ENCODE results near the gene RAD50. TPM values are rescaled to one million over a fixed set of nuclear protein-coding genes. Genes with fewer than 3 reads are reported as not detected.

RAD50 gene
- total RNA-seq, 4 donors from 2014 or later, result 35.8 to 47.5 (median 41.3) TPM

GRCh38 chr5:132678735-132679134 is 122.0 kb downstream of the RAD50 start:
- Histone ChIP-seq H3K4me1 (peaks cover 0 to 10% (median 2%) of the 10 kb centered on the region in 4 donors), H3K36me3 (no peaks in the 10 kb centered on the region), H3K9me3 (no peaks in the 10 kb centered on the region), H3K4me3 (no peak overlapping the region), H3K27me3 (no peaks in the 10 kb centered on the region), H3K27ac (no peak overlapping the region)
- in situ Hi-C loops (cut with MboI; ENCODE audit: low pct_ligation_motif_present in 1 of 4, low pct_unique_long_range_greater_than_20kb in 1 of 4, low sequenced_read_pairs in 3 of 4) (no loop called here), intact Hi-C loops (cut with DNase I; ENCODE audit: low total_unique reads) (no loop called here)
- no peak for DNase-seq
- WGBS, 2 donors (ENCODE audit: low coverage in 1 of 2), result 100% methylated on average over 1 of the region's 1 CpG; no CpG with 5 or more reads in 1 of the 2 donors
- TF ChIP-seq, protein P1, sequence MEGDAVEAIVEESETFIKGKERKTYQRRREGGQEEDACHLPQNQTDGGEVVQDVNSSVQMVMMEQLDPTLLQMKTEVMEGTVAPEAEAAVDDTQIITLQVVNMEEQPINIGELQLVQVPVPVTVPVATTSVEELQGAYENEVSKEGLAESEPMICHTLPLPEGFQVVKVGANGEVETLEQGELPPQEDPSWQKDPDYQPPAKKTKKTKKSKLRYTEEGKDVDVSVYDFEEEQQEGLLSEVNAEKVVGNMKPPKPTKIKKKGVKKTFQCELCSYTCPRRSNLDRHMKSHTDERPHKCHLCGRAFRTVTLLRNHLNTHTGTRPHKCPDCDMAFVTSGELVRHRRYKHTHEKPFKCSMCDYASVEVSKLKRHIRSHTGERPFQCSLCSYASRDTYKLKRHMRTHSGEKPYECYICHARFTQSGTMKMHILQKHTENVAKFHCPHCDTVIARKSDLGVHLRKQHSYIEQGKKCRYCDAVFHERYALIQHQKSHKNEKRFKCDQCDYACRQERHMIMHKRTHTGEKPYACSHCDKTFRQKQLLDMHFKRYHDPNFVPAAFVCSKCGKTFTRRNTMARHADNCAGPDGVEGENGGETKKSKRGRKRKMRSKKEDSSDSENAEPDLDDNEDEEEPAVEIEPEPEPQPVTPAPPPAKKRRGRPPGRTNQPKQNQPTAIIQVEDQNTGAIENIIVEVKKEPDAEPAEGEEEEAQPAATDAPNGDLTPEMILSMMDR (IDR thresholded peaks at IDR 0.05), result no peak
- TF ChIP-seq EP300 (IDR thresholded peaks at IDR 0.05; ENCODE audit: low read depth) (no peak), POLR2A (IDR thresholded peaks at IDR 0.05) (no peak), POLR2AphosphoS5 (IDR thresholded peaks at IDR 0.05) (no peak)

- DNase-seq, result no peak
- intact Hi-C loops (cut with DNase I; ENCODE audit: low total_unique reads), result no loop called here
- H3K9me3 ChIP-seq, result no peaks in the 10 kb centered on the region
- no peaks in the 10 kb centered on the region for H3K36me3 ChIP-seq
- H3K27ac ChIP-seq, result no peak overlapping the region
- H3K27me3 ChIP-seq, result no peaks in the 10 kb centered on the region
- H3K4me3 ChIP-seq, result no peak overlapping the region
- peaks cover 0 to 10% (median 2%) of the 10 kb centered on the region in 4 donors for H3K4me1 ChIP-seq
- WGBS, 2 donors (ENCODE audit: low coverage in 1 of 2), result 92 to 97% methylated on average over 4 to 7 of the region's 7 CpGs
- in situ Hi-C loops (cut with MboI; ENCODE audit: low pct_ligation_motif_present in 1 of 4, low pct_unique_long_range_greater_than_20kb in 1 of 4, low sequenced_read_pairs in 3 of 4), result no loop called here
- TF ChIP-seq POLR2AphosphoS5 (IDR thresholded peaks at IDR 0.05), result no peak
- no peak for TF ChIP-seq EP300 (IDR thresholded peaks at IDR 0.05; ENCODE audit: low read depth)
- no peak for TF ChIP-seq POLR2A (IDR thresholded peaks at IDR 0.05)
- TF ChIP-seq, protein P1 (IDR thresholded peaks at IDR 0.05), result no peak
These were observed 122.4 kb downstream of the RAD50 start for GRCh38 chr5:132679166-132679565.

DNA sequence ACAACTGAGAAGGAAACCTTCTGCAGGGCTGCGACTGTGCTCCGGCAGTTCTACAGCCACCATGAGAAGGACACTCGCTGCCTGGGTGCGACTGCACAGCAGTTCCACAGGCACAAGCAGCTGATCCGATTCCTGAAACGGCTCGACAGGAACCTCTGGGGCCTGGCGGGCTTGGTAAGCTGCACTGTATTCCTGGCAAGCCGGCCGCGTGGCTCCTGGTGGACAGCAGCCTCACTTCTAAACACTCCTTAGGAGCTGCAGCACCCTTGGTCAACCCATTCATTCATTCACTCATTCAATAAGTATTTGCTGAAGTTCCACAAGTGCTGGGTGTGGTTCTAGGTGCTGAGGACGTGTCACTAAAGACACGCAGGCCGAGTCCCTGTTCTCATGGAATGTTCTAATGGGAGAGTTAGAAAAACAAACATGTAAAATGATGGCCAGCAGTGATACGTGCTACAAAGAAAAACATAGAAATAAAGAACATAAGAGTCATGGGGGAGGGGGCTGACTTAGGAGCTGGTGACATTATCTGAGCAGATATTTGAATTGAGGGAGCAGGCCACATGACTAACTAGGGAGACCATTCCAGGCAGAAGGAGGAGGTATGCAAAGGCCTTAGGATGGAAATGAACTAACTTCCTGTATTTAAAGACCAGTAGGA is 123.1 kb downstream of the RAD50 start:
- H3K4me1 ChIP-seq, result peaks cover 0 to 4% (median 2%) of the 10 kb centered on the region in 4 donors
- no peak overlapping the region for H3K27ac ChIP-seq
- intact Hi-C loops (cut with DNase I; ENCODE audit: low total_unique reads), result no loop called here
- no peaks in the 10 kb centered on the region for H3K36me3 ChIP-seq
- TF ChIP-seq EP300 (IDR thresholded peaks at IDR 0.05; ENCODE audit: low read depth) (no peak), POLR2A (IDR thresholded peaks at IDR 0.05) (no peak), POLR2AphosphoS5 (IDR thresholded peaks at IDR 0.05) (no peak)
- TF ChIP-seq, protein P1 (IDR thresholded peaks at IDR 0.05), result no peak
- H3K27me3 ChIP-seq, result no peaks in the 10 kb centered on the region
- H3K9me3 ChIP-seq, result no peaks in the 10 kb centered on the region
- H3K4me3 ChIP-seq, result no peak overlapping the region
- DNase-seq, result no peak
- in situ Hi-C loops (cut with MboI; ENCODE audit: low pct_ligation_motif_present in 1 of 4, low pct_unique_long_range_greater_than_20kb in 1 of 4, low sequenced_read_pairs in 3 of 4), result no loop called here
- 93 to 98% methylated on average over 4 to 15 of the region's 15 CpGs for WGBS, 2 donors (ENCODE audit: low coverage in 1 of 2)

DNA sequence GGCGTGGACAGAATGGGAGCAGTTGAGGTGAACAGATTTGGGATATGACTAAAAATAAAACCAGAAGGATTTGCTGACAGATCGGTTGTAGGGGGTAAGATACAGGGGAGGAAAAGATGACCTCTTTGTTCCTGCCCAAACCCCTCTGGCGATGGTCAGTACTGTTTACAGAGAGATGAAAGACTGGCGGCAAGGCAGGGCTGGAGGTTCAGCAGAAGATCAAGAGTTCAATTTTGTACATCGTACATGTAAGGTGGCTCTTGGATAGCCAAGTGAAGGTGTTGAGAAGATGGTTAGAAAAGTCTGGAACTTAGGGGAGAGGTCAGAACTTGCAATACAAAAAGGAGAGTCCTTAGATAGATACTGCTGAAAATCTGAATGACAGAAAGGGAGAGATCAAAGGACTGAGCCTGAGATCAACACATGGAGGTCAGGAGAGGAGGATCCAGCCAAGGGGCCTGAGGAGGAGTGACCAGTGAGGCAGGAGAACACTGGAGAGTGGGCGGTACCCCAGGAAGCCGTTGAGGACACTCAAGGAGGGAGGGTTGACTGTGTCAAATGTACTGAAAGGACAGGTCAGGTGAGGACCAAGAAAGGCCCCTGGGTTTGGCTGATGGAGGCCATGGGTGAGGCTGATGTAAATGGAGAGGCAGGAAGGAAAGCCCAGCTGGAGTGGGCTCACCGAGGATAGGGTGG is 124.2 kb downstream of the RAD50 start:
- in situ Hi-C loops (cut with MboI; ENCODE audit: low pct_ligation_motif_present in 1 of 4, low pct_unique_long_range_greater_than_20kb in 1 of 4, low sequenced_read_pairs in 3 of 4) (no loop called here), intact Hi-C loops (cut with DNase I; ENCODE audit: low total_unique reads) (no loop called here)
- no peak for DNase-seq
- no peak for TF ChIP-seq EP300 (IDR thresholded peaks at IDR 0.05; ENCODE audit: low read depth)
- no peak for TF ChIP-seq POLR2AphosphoS5 (IDR thresholded peaks at IDR 0.05)
- no peak for TF ChIP-seq POLR2A (IDR thresholded peaks at IDR 0.05)
- TF ChIP-seq, protein P1 (IDR thresholded peaks at IDR 0.05), result no peak
- H3K27ac ChIP-seq, result no peak overlapping the region
- H3K27me3 ChIP-seq, result no peaks in the 10 kb centered on the region
- H3K36me3 ChIP-seq, result no peaks in the 10 kb centered on the region
- peaks cover 0 to 3% (median 0%) of the 10 kb centered on the region in 4 donors for H3K4me1 ChIP-seq
- no peak overlapping the region for H3K4me3 ChIP-seq
- 89 to 90% methylated on average over 8 of the region's 8 CpGs for WGBS, 2 donors (ENCODE audit: low coverage in 1 of 2)
- no peaks in the 10 kb centered on the region for H3K9me3 ChIP-seq
